OCI-LY3 (cell line): ENCODE data around the gene BNC1.

Source experiments
- H2AFZ ChIP-seq: fragments of 200-600, 300-600 bp; shearing (Covaris generic); 2 replicates; pipeline ENCODE4 v1.6.0; 2014; ENCODE audit warnings: antibody characterized with exemption, low read depth, low read length
- H3K27ac ChIP-seq: fragments of 200-600, 300-600 bp; sonication (generic); 2 replicates; pipeline ENCODE4 v1.5.1; 2014; ENCODE audit warnings: mild to moderate bottlenecking, low read length, moderate library complexity, mixed read lengths
- H3K27me3 ChIP-seq: fragments of 200-600, 300-600 bp; sonication (generic); 2 replicates; pipeline ENCODE4 v1.6.1; 2014; ENCODE audit warnings: low read depth, low read length, mixed read lengths
- H3K36me3 ChIP-seq: fragments of 200-600, 300-600 bp; sonication (generic); replicated peaks from 2 replicates; pipeline ENCODE3; 2014; ENCODE audit warnings: low read depth, low read length, mixed read lengths
- H3K4me1 ChIP-seq: fragments of 300-600, 200-600 bp; sonication (generic); 2 replicates; pipeline ENCODE4 v1.6.1; 2014; ENCODE audit warnings: low read length, mixed read lengths
- H3K4me2 ChIP-seq: fragments of 200-600, 300-600 bp; sonication (generic); 2 replicates; pipeline ENCODE4 v1.6.1; 2014; ENCODE audit warnings: low read length, mixed read lengths
- H3K4me3 ChIP-seq: fragments of 300-600, 200-600 bp; sonication (generic); 2 replicates; pipeline ENCODE4 v1.5.1; 2014; ENCODE audit warnings: antibody characterized with exemption, mild to moderate bottlenecking, low read length, moderate library complexity
- H3K79me2 ChIP-seq: fragments of 300-600, 200-600 bp; shearing (Covaris generic); 2 replicates; pipeline ENCODE4 v1.6.1; 2014; ENCODE audit warnings: mild to moderate bottlenecking, low read length, mixed read lengths
- H3K9ac ChIP-seq: fragments of 300-600, 200-600 bp; shearing (Covaris generic); 2 replicates; pipeline ENCODE4 v1.6.0; 2014; ENCODE audit warnings: mild to moderate bottlenecking, low read length, moderate library complexity
- H3K9me3 ChIP-seq: fragments of 200-600, 300-600 bp; shearing (Covaris generic); 2 replicates; pipeline ENCODE4 v1.6.1; 2014; ENCODE audit warnings: low read length, mixed read lengths; ENCODE audit not compliant: insufficient read depth
- H4K20me1 ChIP-seq: fragments of 200-600, 300-600 bp; sonication (generic); 2 replicates; pipeline ENCODE4 v1.6.1; 2016; ENCODE audit warnings: low read length, mixed read lengths; ENCODE audit not compliant: insufficient read depth
- EZH2phosphoT487 ChIP-seq: fragments of 200-600 bp; shearing (Covaris generic); IDR thresholded peaks from 2 replicates; pipeline ENCODE4 v1.6.1; 2018; ENCODE audit warnings: antibody characterized with exemption, mixed run types, low read depth
- TF ChIP-seq, protein P1 (sequence below): fragments of 200-600, 300-600 bp; sonication (generic); IDR thresholded peaks from 2 replicates; pipeline ENCODE4 v1.5.1; 2014; ENCODE audit warnings: antibody characterized with exemption, low read length, low read depth

The BNC1 gene, protein sequence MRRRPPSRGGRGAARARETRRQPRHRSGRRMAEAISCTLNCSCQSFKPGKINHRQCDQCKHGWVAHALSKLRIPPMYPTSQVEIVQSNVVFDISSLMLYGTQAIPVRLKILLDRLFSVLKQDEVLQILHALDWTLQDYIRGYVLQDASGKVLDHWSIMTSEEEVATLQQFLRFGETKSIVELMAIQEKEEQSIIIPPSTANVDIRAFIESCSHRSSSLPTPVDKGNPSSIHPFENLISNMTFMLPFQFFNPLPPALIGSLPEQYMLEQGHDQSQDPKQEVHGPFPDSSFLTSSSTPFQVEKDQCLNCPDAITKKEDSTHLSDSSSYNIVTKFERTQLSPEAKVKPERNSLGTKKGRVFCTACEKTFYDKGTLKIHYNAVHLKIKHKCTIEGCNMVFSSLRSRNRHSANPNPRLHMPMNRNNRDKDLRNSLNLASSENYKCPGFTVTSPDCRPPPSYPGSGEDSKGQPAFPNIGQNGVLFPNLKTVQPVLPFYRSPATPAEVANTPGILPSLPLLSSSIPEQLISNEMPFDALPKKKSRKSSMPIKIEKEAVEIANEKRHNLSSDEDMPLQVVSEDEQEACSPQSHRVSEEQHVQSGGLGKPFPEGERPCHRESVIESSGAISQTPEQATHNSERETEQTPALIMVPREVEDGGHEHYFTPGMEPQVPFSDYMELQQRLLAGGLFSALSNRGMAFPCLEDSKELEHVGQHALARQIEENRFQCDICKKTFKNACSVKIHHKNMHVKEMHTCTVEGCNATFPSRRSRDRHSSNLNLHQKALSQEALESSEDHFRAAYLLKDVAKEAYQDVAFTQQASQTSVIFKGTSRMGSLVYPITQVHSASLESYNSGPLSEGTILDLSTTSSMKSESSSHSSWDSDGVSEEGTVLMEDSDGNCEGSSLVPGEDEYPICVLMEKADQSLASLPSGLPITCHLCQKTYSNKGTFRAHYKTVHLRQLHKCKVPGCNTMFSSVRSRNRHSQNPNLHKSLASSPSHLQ

GRCh38 chr15:83284559-83285283, at the start of gene BNC1:
Gene BNC1, minus strand, starts transcription at chr15:83284664. Its CDS starts 36 bp downstream, at chr15:83284628.
- no peak within 1 kb of the TSS for H3K4me3 ChIP-seq
- no peaks in the 10 kb centered on the region for H3K4me1 ChIP-seq
- no peaks in the 10 kb centered on the region for H3K9me3 ChIP-seq
- no peaks in the 10 kb centered on the region for H4K20me1 ChIP-seq
- H3K36me3 ChIP-seq: no peaks in the 10 kb centered on the region
- H3K79me2 ChIP-seq: no peaks in the 10 kb centered on the region
- H3K9ac ChIP-seq: no peak within 1 kb of the TSS
- no peak for TF ChIP-seq EZH2phosphoT487
- TF ChIP-seq, protein P1, sequence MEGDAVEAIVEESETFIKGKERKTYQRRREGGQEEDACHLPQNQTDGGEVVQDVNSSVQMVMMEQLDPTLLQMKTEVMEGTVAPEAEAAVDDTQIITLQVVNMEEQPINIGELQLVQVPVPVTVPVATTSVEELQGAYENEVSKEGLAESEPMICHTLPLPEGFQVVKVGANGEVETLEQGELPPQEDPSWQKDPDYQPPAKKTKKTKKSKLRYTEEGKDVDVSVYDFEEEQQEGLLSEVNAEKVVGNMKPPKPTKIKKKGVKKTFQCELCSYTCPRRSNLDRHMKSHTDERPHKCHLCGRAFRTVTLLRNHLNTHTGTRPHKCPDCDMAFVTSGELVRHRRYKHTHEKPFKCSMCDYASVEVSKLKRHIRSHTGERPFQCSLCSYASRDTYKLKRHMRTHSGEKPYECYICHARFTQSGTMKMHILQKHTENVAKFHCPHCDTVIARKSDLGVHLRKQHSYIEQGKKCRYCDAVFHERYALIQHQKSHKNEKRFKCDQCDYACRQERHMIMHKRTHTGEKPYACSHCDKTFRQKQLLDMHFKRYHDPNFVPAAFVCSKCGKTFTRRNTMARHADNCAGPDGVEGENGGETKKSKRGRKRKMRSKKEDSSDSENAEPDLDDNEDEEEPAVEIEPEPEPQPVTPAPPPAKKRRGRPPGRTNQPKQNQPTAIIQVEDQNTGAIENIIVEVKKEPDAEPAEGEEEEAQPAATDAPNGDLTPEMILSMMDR: no peak
- H3K27ac ChIP-seq: no peak within 1 kb of the TSS
- H3K27me3 ChIP-seq: no peaks in the 10 kb centered on the region
- H2AFZ ChIP-seq: no peak within 1 kb of the TSS
- no peak within 1 kb of the TSS for H3K4me2 ChIP-seq

- Histone ChIP-seq H3K27me3 (no peaks in the 10 kb centered on the region), H3K4me1 (no peaks in the 10 kb centered on the region), H3K9me3 (no peaks in the 10 kb centered on the region; the same call in 1 of the 2 replicates), H3K36me3 (no peaks in the 10 kb centered on the region), H4K20me1 (no peaks in the 10 kb centered on the region), H3K4me2 (no peak overlapping the region), H2AFZ (no peak overlapping the region), H3K4me3 (no peak overlapping the region), H3K27ac (no peak overlapping the region), H3K79me2 (no peaks in the 10 kb centered on the region), H3K9ac (no peak overlapping the region)
- TF ChIP-seq, protein P1: no peak
- no peak for TF ChIP-seq EZH2phosphoT487
Measured at GRCh38 chr15:83327041-83327440, 42.6 kb upstream of the BNC1 start.

- Histone ChIP-seq H3K79me2 (no peaks in the 10 kb centered on the region), H3K36me3 (no peaks in the 10 kb centered on the region), H3K4me1 (no peaks in the 10 kb centered on the region), H3K4me2 (no peak overlapping the region), H3K9ac (no peak overlapping the region), H3K27ac (no peak overlapping the region), H2AFZ (no peak overlapping the region), H3K9me3 (no peaks in the 10 kb centered on the region; the same call in 1 of the 2 replicates), H3K27me3 (0 out of 2 replicates have a peak, but pooled peaks cover 6% of the 10 kb centered on the region), H4K20me1 (no peaks in the 10 kb centered on the region), H3K4me3 (no peak overlapping the region)
- no peak for TF ChIP-seq EZH2phosphoT487
- TF ChIP-seq, protein P1: no peak
Measured at GRCh38 chr15:83324799-83325198, 40.3 kb upstream of the BNC1 start.
